GM21526 (cell line): ENCODE measurements around the gene HLF.

Experiments used
- ATAC-seq: cut with Tn5 transposase; IDR thresholded peaks from one replicate; pipeline ENCODE4 v1.9.1; 2021; ENCODE audit warnings: moderate library complexity; ENCODE audit not compliant: unreplicated experiment, low FRiP score

HLF gene

DNA sequence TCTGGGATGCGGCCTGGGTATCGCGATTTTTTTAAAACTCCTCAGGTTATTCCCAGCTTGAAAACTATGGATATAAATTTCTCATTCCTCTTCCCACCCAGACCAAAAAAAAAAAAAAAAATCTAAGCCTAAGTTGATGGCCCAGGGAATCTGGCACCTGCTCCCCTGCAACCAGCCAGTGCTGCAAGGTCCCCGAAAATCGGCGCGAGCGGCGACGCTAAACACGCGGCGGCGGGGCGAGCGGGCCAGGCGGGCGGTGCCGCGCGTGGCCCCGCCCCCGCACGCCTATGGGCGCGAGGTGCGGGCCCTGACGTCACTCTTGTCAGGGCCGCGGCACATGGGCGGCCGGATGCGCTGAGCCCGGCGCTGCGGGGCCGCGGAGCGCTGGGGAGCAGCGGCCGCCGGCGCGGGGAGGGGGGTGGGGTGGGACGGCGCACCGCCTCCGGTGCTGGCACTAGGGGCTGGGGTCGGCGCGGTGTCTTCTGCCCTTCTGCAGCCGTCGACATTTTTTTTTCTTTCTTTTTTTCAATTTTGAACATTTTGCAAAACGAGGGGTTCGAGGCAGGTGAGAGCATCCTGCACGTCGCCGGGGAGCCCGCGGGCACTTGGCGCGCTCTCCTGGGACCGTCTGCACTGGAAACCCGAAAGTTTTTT is at the start of gene HLF:
Gene HLF (plus strand): TSS at position 316 of the 654 bp plus-strand sequence. CDS start 525 bp downstream, outside the sequence.
- peak; percentile 95 for ATAC-seq

GRCh38 chr17:55215711-55216110 is 49.0 kb upstream of the HLF start:
- ATAC-seq = no peak

- ATAC-seq = no peak
These were observed 47.9 kb upstream of the HLF start for GRCh38 chr17:55216888-55217287.

DNA sequence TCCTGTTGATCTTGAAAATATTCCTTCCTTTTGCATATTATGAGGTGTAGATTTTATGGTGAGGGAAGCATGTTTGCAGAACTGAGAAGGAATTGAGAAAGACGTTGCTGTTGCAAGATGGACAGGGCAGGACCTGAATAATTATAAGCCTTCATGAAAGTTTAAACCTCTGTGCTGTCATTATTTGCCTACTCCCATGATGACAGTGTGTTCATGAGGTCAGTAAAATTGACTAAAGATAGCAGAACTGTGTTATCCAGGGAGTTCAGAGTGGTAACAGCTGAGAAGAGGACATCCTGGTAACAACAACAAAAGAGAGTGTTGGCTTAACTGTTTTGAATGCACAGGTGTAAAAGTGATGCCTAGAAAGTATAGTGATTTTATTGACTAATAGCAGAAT is 45.3 kb upstream of the HLF start:
- ATAC-seq = no peak

DNA sequence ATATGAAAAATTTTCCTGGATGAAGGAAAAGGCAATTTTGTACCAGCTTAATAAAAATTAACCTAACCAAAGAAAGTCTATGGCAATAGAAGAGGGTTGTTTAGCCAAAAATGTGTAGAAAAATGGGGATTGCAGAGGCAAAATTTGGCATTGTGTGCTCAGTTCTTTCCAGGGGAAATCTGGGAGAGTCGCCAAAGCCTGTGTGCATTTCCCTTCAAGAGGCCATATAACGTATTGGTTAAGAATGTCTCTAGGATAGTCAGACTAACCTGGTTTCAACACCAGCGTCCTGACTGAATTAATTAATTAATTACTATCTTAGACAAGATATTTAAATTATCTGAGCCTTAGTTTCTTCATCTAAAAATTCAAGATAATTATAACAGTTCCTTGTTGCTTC is 44.8 kb upstream of the HLF start:
- no peak for ATAC-seq

GRCh38 chr17:55223524-55223923 is 41.2 kb upstream of the HLF start:
- no peak for ATAC-seq

DNA sequence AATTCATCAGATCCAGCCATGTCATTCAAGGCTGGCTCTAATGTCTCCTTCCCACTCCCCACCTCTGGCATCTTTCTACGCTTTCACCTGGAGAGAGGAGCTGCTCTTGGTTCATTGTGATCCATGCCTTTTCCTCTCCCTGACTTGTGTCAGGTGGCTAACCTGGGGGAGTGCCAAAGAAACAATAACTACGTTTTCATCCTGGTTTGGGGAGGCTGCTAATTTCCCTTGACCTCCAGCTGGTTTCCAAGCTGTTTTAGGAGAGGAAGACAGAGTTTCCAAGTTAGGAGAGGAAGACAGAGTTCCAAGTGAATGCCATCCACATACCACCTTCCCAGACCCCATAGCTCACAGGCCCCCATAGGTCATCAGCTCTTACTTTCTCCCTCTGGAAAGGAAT is 40.0 kb upstream of the HLF start:
- ATAC-seq = no peak

DNA sequence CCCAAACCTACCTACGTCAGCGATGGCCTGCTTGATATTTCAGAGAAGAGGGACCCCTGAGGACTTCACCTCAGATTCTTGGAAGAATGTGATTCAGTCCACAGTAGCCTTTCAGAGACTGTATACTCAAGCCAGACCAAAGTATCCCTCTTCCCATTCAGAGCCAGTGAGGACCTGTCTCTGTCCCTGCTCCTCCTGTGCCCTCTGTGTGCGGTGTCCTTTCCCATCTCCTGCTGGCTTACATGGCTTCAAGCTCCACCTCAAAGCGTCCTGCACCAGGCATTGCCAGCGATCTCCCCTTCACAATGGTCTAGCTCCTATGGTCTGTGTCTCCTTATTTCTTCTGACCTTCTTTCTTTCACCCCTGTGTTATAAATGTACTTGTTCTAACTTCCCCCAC is 39.5 kb upstream of the HLF start:
- ATAC-seq = no peak

GRCh38 chr17:55228683-55229192 is 36.0 kb upstream of the HLF start:
- ATAC-seq = no peak

DNA sequence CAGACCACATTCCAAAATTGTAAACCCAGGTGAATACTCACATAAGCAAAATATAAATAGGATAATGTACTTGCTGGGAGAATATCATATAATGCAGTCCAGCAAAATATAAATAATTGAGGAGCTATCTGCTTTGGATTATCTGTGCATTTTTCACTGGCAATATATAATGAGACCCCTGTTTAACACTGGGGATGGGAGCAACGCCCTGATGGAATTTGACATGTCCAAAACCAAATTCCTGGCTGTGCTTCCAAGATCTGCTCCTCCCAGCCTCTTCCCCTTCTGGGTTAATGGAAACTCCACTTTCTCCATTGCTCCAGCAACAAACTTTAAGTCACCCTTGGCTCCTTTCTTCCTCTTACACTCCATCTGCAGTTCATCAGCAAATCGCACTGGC is 35.5 kb upstream of the HLF start:
- ATAC-seq = no peak

GRCh38 chr17:55230716-55231115 is 34.0 kb upstream of the HLF start:
- no peak for ATAC-seq

DNA sequence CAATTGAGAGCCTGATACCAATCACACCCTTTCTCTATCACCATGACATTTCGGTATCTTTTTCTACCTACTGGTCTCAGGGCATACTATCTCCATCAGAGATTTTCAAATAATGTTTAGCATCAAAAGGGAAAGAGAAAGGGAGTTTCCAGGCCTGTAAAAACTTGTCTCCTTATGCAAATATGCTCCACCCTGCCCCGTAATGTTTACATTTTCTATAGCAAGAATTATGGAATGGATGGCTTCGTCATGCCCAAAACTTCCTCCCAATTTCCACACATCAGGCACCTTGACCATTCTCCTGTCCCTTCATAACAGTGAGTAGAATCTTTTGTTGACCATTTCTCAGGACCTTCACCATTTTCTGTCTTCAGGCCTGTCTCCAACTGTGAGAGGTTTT is 30.9 kb upstream of the HLF start:
- no peak for ATAC-seq

DNA sequence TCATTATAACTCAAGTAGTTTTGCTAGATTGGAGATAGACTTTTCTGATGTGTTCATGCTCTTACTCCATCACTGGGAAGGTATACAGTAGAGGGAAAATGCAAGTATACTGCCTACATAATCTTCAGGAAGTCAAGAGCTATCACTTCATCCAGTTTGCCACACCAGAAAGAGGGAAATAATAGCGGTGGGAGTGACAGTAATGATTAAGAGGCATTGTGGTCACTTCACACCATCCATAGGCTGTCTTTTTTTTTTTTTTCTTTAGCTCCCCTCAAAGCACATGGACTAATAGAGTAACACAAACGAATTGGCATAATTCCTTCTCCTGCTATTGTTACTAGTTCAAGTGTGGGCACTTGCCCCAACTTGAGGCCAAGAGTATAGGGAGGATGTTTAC is 28.4 kb upstream of the HLF start:
- no peak for ATAC-seq

GRCh38 chr17:55237268-55237667 is 27.5 kb upstream of the HLF start:
- no peak for ATAC-seq

DNA sequence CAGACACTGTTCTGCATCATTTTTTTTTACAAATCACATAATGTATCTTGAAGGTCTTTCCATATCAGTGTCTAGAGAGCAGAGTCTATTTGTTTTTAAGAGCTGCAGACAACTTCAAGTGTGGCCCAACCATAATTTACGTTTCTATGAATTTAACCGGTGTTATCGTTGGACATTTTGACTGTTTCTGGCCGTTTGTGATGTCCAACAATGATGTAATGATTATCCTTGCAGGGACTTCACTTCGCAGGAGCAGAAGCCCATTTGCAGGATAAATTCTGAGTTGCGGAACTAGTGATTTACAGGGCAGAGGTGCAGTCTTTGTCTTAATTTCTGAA is 26.9 kb upstream of the HLF start:
- ATAC-seq = no peak

DNA sequence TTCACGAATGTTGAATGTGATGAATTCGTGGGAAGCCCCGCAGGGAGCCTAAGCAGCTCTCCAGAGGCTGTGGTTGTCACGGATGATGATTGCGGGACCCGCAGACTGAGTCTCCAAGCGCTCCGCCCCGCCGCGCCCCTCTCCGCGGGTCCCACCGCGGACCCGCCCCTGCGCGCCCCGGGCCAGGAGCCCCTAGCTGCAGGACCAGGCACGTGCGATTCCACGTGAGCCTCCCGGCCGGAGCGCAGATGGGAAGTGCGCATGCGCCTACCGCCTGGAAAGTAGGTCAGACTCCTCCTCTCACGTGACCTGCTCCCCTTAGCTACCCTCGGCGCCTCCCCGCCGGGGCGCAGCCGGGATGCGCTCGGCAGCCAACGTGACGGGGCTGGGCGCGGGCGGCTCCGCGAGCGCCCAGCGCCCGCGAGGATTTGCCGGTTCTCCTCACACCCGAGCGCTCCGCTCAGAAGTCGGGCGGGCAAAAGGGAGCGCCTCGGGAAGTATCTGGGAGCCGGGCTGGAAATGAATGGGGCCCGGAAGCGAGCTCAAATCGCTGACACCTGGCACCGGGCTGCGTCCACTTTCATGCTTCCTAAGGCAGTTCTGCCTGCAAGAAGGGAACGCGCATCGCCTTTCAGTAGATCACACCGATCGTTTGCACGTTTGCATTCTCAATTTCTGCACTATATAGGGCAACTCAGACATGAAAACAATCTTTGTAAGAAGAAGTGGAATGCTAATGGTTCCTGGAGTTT is 26.4 kb upstream of the HLF start:
- ATAC-seq = peak; percentile 88

DNA sequence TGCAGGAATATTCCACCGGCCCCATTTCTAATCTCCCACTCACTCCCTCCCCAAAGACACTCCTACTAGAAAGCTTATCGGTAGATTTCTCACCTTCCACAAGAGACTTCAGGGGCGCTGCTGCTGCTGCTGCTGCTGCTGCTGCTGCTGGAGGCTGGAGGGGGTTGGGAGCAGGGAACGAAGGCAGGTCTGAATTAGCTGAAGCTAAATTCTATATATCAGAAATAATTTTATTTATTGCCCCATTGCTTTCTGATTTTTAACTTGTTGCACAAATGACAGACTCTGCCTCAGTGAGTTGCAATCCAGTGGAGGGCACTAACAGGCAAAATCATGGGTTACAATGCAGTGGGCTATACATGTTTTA is 25.8 kb upstream of the HLF start:
- no peak for ATAC-seq

- ATAC-seq = no peak
These were observed 23.7 kb upstream of the HLF start for GRCh38 chr17:55241097-55241496.

DNA sequence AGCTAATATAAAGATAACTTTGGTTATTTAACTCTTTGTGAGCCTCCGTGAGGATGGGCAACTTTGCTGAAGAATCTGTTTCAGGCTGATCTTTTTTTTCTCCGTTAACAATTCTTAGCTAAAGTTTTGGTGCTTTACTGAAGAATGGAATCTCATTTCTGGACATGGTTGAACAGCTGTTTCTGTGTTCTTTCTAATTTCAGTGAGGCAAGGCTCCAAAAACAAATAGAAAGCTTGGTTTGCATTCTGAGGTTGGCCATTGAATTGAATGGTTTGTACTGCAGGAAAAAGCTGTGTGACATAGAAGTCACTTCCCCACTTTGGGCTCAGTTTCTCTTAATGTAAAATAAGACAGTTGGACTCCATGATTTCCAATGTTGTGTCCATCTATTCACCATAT is 22.3 kb upstream of the HLF start:
- no peak for ATAC-seq

- ATAC-seq = no peak
These were observed 18.8 kb upstream of the HLF start for GRCh38 chr17:55245986-55246385.

DNA sequence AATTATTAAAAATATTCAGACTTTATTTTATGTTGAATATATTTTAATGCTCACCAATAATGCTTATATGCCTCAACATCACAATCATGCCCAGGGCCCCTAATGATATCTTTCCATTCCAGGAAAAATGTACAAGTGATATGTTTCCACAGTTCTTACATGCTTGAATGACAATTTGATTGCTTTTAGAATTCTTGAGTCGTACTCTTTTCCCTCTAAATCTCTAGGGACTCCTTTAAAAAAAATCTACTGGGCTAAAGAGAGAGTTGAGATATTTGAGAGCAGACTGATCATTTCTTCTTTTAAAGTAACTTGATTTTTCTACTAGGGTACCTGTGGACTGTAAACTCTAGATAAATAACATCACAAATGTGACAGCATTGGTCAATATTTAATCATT is 18.2 kb upstream of the HLF start:
- no peak for ATAC-seq

- ATAC-seq = no peak
These were observed 16.7 kb upstream of the HLF start for GRCh38 chr17:55248077-55248476.
